WERI-Rb-1 (cell line): ENCODE data around the gene SENP6.

ENCODE experiments used
- DNase-seq: peaks from one replicate; pipeline ENCODE4 v3.0.0-alpha.2; 2020
- H3K27ac ChIP-seq: fragments of 250-450 bp; sonication (Bioruptor Pico); 2 replicates; pipeline ENCODE4 v1.5.1; 2020; ENCODE audit warnings: mild to moderate bottlenecking, moderate library complexity
- H3K27me3 ChIP-seq: fragments of 250-450 bp; sonication (Bioruptor Pico); 2 replicates; pipeline ENCODE4 v1.5.1; 2021; ENCODE audit warnings: mild to moderate bottlenecking, low read depth, moderate library complexity; ENCODE audit not compliant: insufficient read depth, severe bottlenecking
- H3K36me3 ChIP-seq: fragments of 250-450 bp; sonication (Bioruptor Pico); 2 replicates; pipeline ENCODE4 v1.5.1; 2020; ENCODE audit warnings: mild to moderate bottlenecking, moderate library complexity
- H3K4me3 ChIP-seq: 2 replicates; pipeline ENCODE4 v1.5.1; 2011; ENCODE audit warnings: low read depth, mild to moderate bottlenecking, control low read depth, low read length
- H3K9me3 ChIP-seq: fragments of 250-450 bp; sonication (Bioruptor Pico); 2 replicates; pipeline ENCODE4 v1.5.1; 2021; ENCODE audit warnings: mild to moderate bottlenecking, moderate library complexity; ENCODE audit not compliant: severe bottlenecking
- TF ChIP-seq, protein P1 (sequence below): IDR thresholded peaks from 2 replicates; pipeline ENCODE4 v1.5.1; 2011; ENCODE audit warnings: low read depth, mild to moderate bottlenecking, control low read depth, inconsistent platforms, low read length

SENP6 gene

DNA sequence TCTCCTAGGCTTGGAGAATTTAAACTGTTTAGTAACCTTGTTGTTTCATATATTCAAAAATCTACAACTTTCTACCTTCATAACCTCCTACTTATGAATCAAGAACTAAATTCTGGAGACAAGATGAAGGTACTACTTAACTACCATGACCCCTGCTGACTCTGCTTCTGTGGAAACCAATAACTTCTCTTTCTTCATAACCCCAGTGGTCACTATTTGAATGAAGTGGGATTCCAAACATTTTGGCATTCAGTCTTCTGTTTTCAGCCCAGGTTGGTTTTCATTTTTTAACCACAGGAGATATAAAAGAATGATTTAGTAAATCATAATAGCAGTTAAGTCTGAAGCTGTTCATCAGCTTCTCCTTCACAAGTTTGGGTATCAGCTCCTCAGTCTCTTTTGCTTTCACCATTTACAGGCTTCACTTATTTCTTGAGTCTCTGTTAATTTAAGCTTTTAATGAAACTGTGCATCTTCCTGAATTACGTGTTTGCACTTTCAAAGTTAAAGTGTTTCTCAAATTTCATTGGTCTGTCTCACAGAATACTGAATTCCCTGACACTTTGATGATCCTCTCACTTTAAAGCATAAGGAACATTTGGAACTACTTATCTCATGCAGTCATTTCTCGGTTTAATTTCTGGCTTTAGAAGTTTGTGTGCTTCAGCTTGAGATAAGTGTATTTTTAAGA lies 9.5 kb downstream of the SENP6 start:
- Histone ChIP-seq H3K4me3 (no peak overlapping the region), H3K27ac (no peak overlapping the region), H3K36me3 (peaks cover 2% of the 10 kb centered on the region; the same call in 1 of the 2 replicates), H3K27me3 (no peaks in the 10 kb centered on the region), H3K9me3 (no peaks in the 10 kb centered on the region)
- DNase-seq, result no peak
- TF ChIP-seq, protein P1, sequence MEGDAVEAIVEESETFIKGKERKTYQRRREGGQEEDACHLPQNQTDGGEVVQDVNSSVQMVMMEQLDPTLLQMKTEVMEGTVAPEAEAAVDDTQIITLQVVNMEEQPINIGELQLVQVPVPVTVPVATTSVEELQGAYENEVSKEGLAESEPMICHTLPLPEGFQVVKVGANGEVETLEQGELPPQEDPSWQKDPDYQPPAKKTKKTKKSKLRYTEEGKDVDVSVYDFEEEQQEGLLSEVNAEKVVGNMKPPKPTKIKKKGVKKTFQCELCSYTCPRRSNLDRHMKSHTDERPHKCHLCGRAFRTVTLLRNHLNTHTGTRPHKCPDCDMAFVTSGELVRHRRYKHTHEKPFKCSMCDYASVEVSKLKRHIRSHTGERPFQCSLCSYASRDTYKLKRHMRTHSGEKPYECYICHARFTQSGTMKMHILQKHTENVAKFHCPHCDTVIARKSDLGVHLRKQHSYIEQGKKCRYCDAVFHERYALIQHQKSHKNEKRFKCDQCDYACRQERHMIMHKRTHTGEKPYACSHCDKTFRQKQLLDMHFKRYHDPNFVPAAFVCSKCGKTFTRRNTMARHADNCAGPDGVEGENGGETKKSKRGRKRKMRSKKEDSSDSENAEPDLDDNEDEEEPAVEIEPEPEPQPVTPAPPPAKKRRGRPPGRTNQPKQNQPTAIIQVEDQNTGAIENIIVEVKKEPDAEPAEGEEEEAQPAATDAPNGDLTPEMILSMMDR, result no peak

DNA sequence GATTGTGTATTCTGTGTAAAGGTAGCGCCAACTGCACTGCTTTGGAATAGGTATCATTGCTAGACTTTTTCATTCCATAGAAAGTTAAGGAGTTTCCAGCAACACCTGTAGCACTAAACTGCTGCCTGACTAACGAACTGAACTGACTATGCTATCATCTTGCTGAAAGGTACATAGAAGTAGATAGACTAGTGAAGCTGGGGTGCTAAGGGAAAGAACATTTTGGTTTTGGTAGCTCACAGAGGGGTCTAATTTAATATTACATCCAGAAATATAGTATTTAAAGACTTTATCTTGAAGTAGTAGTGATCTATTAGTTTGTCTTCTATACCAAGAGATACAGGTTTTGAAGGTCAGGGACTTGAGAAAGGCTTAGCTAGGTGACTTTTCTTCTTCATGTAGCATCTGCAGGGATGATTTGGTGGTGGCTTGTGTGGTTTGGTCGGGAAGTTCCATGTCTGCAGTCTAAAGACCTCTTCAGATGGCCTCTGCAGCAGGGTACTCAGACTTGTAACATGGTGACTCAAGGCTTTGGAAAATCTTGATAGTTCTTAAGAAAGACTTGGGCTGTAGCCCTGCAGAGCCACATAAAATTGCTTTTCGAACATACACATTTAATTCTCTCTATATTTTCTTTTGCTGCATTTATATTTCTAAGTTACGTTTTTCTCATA lies 10.2 kb downstream of the SENP6 start:
- Histone ChIP-seq H3K27me3 (no peaks in the 10 kb centered on the region), H3K4me3 (no peak overlapping the region), H3K9me3 (no peaks in the 10 kb centered on the region), H3K27ac (no peak overlapping the region), H3K36me3 (peaks cover 2% of the 10 kb centered on the region; the same call in 1 of the 2 replicates)
- no peak for DNase-seq
- TF ChIP-seq, protein P1, result no peak

DNA sequence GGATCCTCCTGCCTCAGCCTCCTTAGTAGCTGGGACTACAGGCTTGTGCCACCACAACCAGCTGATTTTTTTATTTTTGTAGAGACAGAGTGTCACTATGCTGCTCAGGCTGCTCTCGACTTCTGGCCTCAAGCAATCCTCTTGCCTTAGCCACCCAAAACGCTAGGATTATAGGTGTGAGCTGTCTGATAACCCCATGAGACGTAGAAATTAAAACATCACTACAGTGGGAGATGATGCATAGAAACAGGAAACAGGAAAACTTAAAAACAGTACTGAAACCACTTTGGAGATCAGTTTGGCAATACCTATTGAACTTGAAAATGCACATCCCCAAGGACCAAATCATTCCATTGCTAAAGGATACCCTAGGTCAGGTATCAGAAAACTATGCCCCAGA lies 10.8 kb downstream of the SENP6 start:
- H3K4me3 ChIP-seq, result no peak overlapping the region
- no peak for DNase-seq
- peaks cover 2% of the 10 kb centered on the region; the same call in 1 of the 2 replicates for H3K36me3 ChIP-seq
- H3K27ac ChIP-seq, result no peak overlapping the region
- TF ChIP-seq, protein P1, result no peak
- no peaks in the 10 kb centered on the region for H3K9me3 ChIP-seq
- H3K27me3 ChIP-seq, result no peaks in the 10 kb centered on the region

DNA sequence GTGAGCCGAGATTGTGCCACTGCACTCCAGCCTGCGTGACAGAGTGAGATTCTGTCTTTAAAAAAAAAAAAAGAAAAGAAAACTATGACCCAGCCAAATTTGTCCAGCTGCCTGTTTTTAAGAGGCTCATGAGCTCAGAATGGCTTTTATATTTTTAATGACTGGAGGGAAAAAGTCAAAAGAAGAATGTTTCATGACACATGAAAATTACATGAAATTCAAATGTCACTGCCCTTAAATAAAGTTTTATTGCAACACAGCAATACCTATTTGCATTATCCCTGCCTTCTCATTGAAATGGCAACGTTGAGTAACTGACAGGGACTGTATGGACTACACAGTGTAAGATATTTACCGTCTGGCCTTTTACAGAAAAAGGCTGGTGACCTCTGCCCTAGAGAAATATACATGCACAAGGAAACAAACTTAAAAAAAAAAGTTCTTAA lies 11.4 kb downstream of the SENP6 start:
- peaks cover 2% of the 10 kb centered on the region; the same call in 1 of the 2 replicates for H3K36me3 ChIP-seq
- H3K27ac ChIP-seq, result no peak overlapping the region
- TF ChIP-seq, protein P1, result no peak
- no peaks in the 10 kb centered on the region for H3K9me3 ChIP-seq
- H3K27me3 ChIP-seq, result no peaks in the 10 kb centered on the region
- H3K4me3 ChIP-seq, result no peak overlapping the region
- no peak for DNase-seq

DNA sequence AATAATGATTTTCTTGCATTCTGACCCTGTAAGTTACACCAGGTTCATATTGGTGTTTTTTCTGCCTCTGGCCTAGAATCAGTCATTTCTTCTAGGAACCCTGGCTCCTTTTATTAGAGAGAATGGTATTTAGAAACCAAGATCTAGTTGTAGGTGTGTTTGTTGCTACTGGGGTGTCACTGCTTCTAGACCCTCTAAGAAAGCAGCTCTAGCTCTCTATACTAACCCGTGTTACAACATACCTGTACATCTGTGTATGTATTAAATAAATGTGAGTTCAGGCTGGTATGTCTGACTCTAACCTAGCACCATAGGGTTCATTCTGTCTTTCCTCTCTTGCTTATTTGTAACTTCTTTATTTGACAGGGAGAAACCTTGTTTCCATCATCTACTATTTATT lies 16.8 kb downstream of the SENP6 start:
- no peaks in the 10 kb centered on the region for H3K27me3 ChIP-seq
- H3K36me3 ChIP-seq, result peaks cover 5% of the 10 kb centered on the region; the same call in 1 of the 2 replicates
- no peaks in the 10 kb centered on the region for H3K9me3 ChIP-seq
- TF ChIP-seq, protein P1, result no peak
- no peak overlapping the region for H3K4me3 ChIP-seq
- no peak for DNase-seq
- no peak overlapping the region for H3K27ac ChIP-seq
